ENCODE data around the gene AKAP1. TPM values are rescaled to one million over a fixed set of nuclear protein-coding genes. Genes with fewer than 3 reads are reported as not detected.

Gene AKAP1
- polyA plus RNA-seq, 3 donors: 10.6 to 49.3 (median 23.9) TPM

DNA sequence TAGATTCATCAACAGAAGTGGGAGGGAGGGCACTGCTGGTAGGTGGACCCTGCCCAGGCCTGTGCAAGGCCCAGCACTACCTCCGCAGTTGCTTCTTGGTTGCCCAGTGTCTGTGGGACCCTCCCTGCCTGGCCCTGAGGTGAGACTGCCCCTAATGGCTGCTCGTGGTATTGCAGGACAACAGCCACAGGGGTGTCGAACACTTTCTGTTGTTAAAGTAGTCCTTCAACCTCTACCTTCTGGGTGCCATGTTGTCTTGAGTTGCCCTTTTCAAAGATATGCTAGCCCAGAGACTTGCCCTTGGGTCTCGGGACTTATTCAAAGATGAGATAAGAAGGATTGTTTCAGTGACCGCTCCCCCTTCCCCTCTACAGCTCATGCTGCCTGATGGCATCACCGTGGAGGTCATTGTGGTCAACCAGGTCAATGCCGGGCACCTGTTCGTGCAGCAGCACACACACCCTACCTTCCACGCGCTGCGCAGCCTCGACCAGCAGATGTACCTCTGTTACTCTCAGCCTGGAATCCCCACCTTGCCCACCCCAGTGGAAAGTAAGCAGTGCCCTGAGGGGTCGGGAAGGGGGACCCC, 29.1 kb downstream of the AKAP1 start:
- H3K27ac ChIP-seq (ENCODE audit: low read depth, low read length): no peak overlapping the region
- WGBS, 3 donors: 86 to 88% (median 87%) methylated on average over 13 of the region's 13 CpGs

GRCh38 chr17:57115377-57115776, 30.3 kb downstream of the AKAP1 start:
- WGBS, 3 donors: 88 to 93% (median 92%) methylated on average over 4 of the region's 4 CpGs
- H3K27ac ChIP-seq (ENCODE audit: low read depth, low read length): no peak overlapping the region

GRCh38 chr17:57115916-57116315, 30.9 kb downstream of the AKAP1 start:
- WGBS, 3 donors: 97% methylated on average over 21 of the region's 21 CpGs
- H3K27ac ChIP-seq (ENCODE audit: low read depth, low read length): no peak overlapping the region

GRCh38 chr17:57117798-57118197, 32.8 kb downstream of the AKAP1 start:
- WGBS, 3 donors: 94 to 96% (median 95%) methylated on average over 4 of the region's 4 CpGs
- H3K27ac ChIP-seq (ENCODE audit: low read depth, low read length): no peak overlapping the region

DNA sequence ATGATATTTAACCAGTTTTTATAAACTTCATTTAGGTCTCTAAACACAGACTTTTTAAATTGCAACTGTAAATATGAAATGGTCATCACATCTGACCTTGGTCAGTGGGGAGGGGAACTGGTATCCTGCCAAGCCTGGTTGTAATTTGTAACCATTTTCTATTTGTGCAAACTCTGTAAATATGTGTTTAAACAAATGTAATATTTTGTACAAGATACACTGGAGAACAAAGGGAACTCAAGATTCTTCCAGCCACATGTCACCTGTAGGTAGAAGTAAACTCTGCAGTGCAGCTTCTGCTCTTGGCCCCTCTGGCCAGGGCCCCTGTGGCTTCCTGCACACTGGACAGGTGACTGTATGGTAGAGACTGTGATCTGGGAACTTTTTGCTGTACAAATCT, 35.8 kb downstream of the AKAP1 start:
- H3K27ac ChIP-seq (ENCODE audit: low read depth, low read length): no peak overlapping the region

GRCh38 chr17:57121308-57122042, 36.4 kb downstream of the AKAP1 start:
- no peak overlapping the region for H3K27ac ChIP-seq (ENCODE audit: low read depth, low read length)
- 48 to 67% (median 58%) methylated on average over 12 of the region's 12 CpGs for WGBS, 3 donors

GRCh38 chr17:57124053-57124452, 39.0 kb downstream of the AKAP1 start:
- no peak overlapping the region for H3K27ac ChIP-seq (ENCODE audit: low read depth, low read length)
- WGBS, 3 donors: 54 to 81% (median 73%) methylated on average over 4 of the region's 4 CpGs

GRCh38 chr17:57125406-57125805, 40.4 kb downstream of the AKAP1 start:
- H3K27ac ChIP-seq (ENCODE audit: low read depth, low read length): no peak overlapping the region
- WGBS, 3 donors: 94 to 98% (median 96%) methylated on average over 2 of the region's 2 CpGs

DNA sequence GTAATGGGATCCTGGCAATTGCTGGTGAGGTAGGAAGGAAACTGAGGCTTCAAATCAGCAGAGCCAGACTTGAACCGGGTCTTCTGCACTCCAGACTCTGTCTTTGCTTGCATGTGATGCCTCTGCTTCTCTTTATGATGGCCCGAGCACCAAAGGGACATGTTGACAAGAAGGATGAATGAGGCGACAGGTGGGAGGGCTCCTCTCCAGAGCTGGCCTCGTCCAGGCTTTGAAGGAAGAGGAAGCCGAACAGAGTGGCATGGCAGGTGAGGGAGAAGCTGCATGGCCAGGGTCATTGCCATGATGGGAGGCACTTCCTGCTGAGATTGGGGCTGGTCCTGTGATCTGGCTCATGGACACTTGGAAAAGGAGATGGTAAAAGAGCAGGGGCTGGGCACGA, 40.8 kb downstream of the AKAP1 start:
- 87 to 95% (median 91%) methylated on average over 6 of the region's 6 CpGs for WGBS, 3 donors
- no peak overlapping the region for H3K27ac ChIP-seq (ENCODE audit: low read depth, low read length)

DNA sequence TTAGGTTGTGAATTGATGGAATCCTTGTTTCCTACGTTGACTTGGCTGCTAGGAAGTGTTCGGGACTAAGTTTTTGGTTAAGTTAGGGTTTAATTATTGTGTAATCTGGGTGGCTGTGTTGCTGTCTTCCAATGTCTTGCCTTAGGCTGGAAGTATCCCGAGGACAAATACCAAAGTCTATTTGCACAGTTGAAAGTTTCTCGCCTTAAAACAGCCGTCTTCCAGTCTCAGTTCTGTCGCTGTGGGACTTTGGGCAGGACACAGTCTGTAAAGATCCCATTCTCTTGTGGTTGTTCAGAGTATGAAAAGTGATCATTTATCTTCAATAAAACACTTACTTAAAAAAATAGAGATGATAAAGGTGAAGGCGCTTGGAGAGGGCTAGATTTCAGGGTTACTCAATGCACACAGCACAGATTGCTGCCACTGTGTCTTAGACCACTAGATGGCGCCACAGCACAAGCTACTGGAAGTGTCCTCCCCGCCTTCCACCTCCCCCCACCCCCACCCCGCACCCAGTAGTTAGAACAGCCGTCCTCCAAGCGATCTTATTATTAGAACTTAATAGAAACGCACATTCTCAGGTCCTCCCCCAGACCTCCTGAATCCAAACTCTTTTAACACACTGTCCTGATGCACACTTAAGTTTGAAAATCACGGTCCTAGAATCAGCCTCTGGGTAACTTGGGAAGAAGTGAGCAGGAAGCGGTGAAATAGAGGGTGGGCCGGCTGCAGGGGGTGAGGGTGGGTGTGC, 45.8 kb downstream of the AKAP1 start:
- no peak overlapping the region for H3K27ac ChIP-seq (ENCODE audit: low read depth, low read length)
- WGBS, 3 donors: 10 to 31% (median 26%) methylated on average over 16 of the region's 16 CpGs

DNA sequence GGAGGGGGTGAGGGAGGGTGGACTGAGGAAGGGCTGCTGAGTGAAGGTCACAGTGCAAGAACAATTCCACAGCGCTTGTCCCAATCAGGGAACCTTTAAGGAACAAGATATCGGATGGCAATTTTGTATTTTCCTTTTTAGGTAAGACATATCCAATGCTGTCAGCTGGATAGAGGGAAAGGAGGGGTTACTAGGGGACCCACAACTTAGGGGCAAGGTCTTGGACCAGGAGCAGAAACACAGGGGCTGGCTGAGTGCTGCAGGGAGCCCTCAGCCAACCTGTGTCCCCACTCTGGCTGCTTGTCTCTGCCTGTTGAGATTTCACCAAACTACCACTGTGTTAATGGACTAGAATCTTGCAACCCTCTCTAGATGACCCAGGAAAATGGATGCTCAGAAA, 47.6 kb downstream of the AKAP1 start:
- 85 to 91% (median 87%) methylated on average over 2 of the region's 2 CpGs for WGBS, 3 donors
- no peak overlapping the region for H3K27ac ChIP-seq (ENCODE audit: low read depth, low read length)

- WGBS, 3 donors: 80 to 91% (median 90%) methylated on average over 7 of the region's 7 CpGs
- no peak overlapping the region for H3K27ac ChIP-seq (ENCODE audit: low read depth, low read length)
These were observed 48.4 kb downstream of the AKAP1 start for GRCh38 chr17:57133486-57133885.

GRCh38 chr17:57135026-57135788, 50.2 kb downstream of the AKAP1 start:
- 87 to 92% (median 91%) methylated on average over 12 to 13 of the region's 13 CpGs for WGBS, 3 donors
- no peak overlapping the region for H3K27ac ChIP-seq (ENCODE audit: low read depth, low read length)

DNA sequence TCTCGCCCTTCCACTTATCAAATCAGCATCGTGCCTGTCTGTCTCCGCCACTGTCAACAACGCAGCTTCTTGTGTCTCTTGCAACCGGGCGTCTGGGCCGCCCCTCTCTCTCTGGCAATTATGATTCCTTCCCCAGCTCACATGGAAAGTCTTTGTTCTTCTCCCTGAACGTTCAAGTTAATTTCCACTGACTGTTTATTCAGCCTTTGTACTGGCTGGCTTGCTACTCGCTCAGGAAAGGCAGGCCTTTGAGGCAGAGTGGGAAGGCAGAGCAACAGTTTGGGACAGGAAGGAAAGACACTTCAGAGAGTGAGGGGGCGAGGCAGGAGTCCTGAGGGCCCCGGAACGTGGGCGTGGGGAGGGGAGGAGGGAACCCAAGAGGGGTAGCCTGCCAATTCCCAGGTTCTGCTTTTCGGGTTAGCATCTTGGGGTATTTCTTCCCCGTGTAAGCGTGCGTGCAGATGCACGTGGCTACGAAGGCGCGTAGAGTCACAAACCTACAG, 50.8 kb downstream of the AKAP1 start:
- 38 to 55% (median 40%) methylated on average over 17 to 21 of the region's 21 CpGs for WGBS, 3 donors
- H3K27ac ChIP-seq (ENCODE audit: low read depth, low read length): no peak overlapping the region

- no peak overlapping the region for H3K27ac ChIP-seq (ENCODE audit: low read depth, low read length)
- 51 to 72% (median 61%) methylated on average over 13 of the region's 13 CpGs for WGBS, 3 donors
These were observed 51.3 kb downstream of the AKAP1 start for GRCh38 chr17:57136355-57136754.

DNA sequence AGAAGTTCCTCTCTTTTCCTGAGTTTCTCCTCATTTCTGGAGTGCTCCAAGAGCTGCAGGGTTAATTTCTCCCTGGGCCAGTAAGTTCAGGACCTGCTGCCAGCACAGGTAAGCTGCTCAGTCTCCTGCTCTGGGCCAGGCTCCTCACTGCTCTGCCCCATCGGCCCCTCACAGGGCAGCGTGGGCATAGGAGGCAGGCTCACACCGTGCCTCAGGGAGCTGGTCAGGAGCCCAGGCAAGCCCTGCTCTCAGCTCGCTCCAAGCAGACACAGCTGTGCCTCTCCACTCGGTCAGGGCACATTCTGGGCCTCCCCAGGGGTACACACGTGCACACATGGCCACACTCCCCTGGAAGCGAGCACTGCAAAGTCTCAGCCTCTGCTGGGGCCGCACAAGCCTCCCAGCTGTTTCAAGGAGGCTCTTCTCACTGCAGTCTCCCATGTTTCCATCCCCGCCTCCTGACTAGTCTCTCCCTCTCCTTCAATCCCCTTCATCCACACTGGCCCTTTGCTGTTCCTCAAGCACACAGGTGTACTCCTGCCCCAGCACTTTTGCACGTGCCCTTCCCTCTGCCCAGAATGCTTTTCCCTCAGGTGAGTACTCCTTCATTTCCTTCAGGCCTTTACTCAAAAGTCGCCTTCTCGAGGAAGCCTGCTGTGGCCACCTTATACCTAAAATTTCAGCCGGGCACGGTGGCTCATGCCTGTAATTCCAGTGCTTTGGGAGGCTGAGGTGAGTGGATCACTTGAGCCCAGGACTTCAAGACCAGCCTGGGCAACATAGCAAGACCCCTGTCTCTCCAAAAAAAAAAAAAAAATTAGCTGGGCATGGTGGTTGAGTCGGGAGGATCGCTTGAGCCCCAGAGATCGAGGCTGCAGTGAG, 53.2 kb downstream of the AKAP1 start:
- 83 to 92% (median 85%) methylated on average over 17 of the region's 17 CpGs for WGBS, 3 donors
- H3K27ac ChIP-seq (ENCODE audit: low read depth, low read length): no peak overlapping the region

- no peak overlapping the region for H3K27ac ChIP-seq (ENCODE audit: low read depth, low read length)
- WGBS, 3 donors: 72 to 75% (median 73%) methylated on average over 6 of the region's 6 CpGs
These were observed 54.0 kb downstream of the AKAP1 start for GRCh38 chr17:57138956-57139576.

Data from adipose tissue (tissue), 3 donors.